SK-N-MC (cell line): ENCODE measurements around the gene TARP.
"Not testable (repeated sequence)": the region's sequence is repeated elsewhere in the genome, so short reads cannot be mapped to it uniquely, and the experiment has no call there.

Experiments
- DNase-seq: peaks from one replicate; pipeline ENCODE4 v3.0.0-alpha.2; 2011; ENCODE audit warnings: low read depth, low spot score
- H3K27ac ChIP-seq: fragments of 200-600 bp; sonication (generic); 2 replicates; pipeline ENCODE4 v1.5.1; 2016; ENCODE audit warnings: mixed run types
- H3K36me3 ChIP-seq: fragments of 200-600 bp; sonication (generic); 2 replicates; pipeline ENCODE4 v1.6.1; 2017; ENCODE audit warnings: antibody characterized with exemption, low read length, mixed read lengths; ENCODE audit not compliant: insufficient read depth
- H3K4me3 ChIP-seq: fragments of 200-600 bp; sonication (generic); 2 replicates; pipeline ENCODE4 v1.5.1; 2016
- H3K9ac ChIP-seq: fragments of 200-600 bp; sonication (generic); 2 replicates; pipeline ENCODE4 v1.8.0; 2017; ENCODE audit warnings: mixed run types, mixed read lengths; ENCODE audit not compliant: insufficient read length
- H3K9me3 ChIP-seq: fragments of 200-600 bp; sonication (generic); 2 replicates; pipeline ENCODE4 v1.6.1; 2017; ENCODE audit warnings: low read depth, mild to moderate bottlenecking, antibody characterized with exemption, low read length, moderate library complexity, mixed read lengths
- EZH2 ChIP-seq: fragments of 200-600 bp; sonication (generic); IDR thresholded peaks from one replicate; pipeline ENCODE4 v1.6.1; 2017; ENCODE audit warnings: antibody characterized with exemption
- FOXP2 ChIP-seq: optimal IDR thresholded peaks from 2 replicates; pipeline ENCODE3; 2011; ENCODE audit warnings: mild to moderate bottlenecking, moderate library complexity; ENCODE audit not compliant: insufficient read depth; ENCODE audit errors: extremely low read length, control extremely low read depth
- POLR2AphosphoS5 ChIP-seq: IDR thresholded peaks from 2 replicates; pipeline ENCODE4 v1.6.1; 2012; ENCODE audit warnings: mild to moderate bottlenecking, low read depth, low read length, borderline replicate concordance

TARP gene

GRCh38 chr7:38264602-38265001 lies 8.8 kb downstream of the TARP start:
- not testable (repeated sequence) for H3K4me3 ChIP-seq, H3K27ac ChIP-seq, H3K9me3 ChIP-seq, H3K9ac ChIP-seq, H3K36me3 ChIP-seq, DNase-seq

GRCh38 chr7:38263274-38263673 lies 10.2 kb downstream of the TARP start:
- H3K36me3 ChIP-seq, H3K9me3 ChIP-seq, H3K9ac ChIP-seq, DNase-seq, H3K27ac ChIP-seq, H3K4me3 ChIP-seq: not testable (repeated sequence)

GRCh38 chr7:38262545-38262944 lies 10.9 kb downstream of the TARP start:
- no peak for DNase-seq
- no peak overlapping the region for H3K9ac ChIP-seq
- H3K4me3 ChIP-seq, result no peak overlapping the region
- no peak overlapping the region for H3K27ac ChIP-seq
- no peaks in the 10 kb centered on the region for H3K36me3 ChIP-seq
- no peaks in the 10 kb centered on the region for H3K9me3 ChIP-seq
- no peak for TF ChIP-seq POLR2AphosphoS5
- no peak for TF ChIP-seq EZH2
- no peak for TF ChIP-seq FOXP2

GRCh38 chr7:38262026-38262425 lies 11.4 kb downstream of the TARP start:
- H3K4me3 ChIP-seq, DNase-seq, H3K9me3 ChIP-seq, H3K9ac ChIP-seq, H3K27ac ChIP-seq, H3K36me3 ChIP-seq: not testable (repeated sequence)

DNA sequence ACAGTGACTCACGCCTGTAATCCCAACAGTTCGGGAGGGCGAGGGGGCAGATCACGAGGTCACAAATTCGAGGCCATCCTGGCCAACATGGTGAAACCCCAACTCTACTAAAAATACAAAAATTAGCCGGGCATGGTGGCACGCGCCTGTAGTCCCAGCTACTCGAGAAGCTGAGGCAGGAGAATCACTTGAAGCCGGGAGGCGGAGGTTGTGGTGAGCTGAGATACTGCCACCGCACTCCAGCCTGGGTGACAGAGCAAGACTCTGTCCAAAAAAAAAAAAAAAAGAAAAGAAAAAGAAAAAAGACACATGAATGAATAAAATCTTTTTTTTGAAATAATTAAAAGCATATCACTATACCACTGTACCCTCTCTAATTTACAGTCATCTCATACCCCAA lies 11.8 kb downstream of the TARP start:
- H3K9ac ChIP-seq, H3K27ac ChIP-seq, DNase-seq, H3K36me3 ChIP-seq, H3K4me3 ChIP-seq, H3K9me3 ChIP-seq: not testable (repeated sequence)

GRCh38 chr7:38259157-38259556 lies 14.3 kb downstream of the TARP start:
- not testable (repeated sequence) for H3K4me3 ChIP-seq, H3K9ac ChIP-seq, H3K36me3 ChIP-seq, H3K27ac ChIP-seq, H3K9me3 ChIP-seq, DNase-seq

DNA sequence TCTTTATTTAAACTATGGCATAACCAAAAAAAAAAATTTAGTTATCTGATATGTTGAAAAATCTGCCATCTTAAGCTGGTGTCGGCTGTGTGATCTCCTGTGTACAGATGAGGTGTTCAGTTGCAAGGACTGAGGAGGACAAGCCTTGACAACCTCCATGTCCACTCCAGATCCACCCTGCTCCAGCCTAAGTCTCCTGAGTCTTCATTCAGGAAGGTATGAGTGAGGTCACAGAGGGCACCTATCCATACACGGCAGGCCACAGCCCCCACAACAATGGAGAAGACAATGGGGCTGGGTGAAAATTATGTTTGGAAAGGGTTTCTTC lies 16.1 kb downstream of the TARP start:
- no peak overlapping the region for H3K27ac ChIP-seq
- no peak for DNase-seq
- no peaks in the 10 kb centered on the region for H3K9me3 ChIP-seq
- no peaks in the 10 kb centered on the region for H3K36me3 ChIP-seq
- no peak overlapping the region for H3K4me3 ChIP-seq
- TF ChIP-seq EZH2, result no peak
- TF ChIP-seq POLR2AphosphoS5, result no peak
- no peak for TF ChIP-seq FOXP2
- H3K9ac ChIP-seq, result no peak overlapping the region

DNA sequence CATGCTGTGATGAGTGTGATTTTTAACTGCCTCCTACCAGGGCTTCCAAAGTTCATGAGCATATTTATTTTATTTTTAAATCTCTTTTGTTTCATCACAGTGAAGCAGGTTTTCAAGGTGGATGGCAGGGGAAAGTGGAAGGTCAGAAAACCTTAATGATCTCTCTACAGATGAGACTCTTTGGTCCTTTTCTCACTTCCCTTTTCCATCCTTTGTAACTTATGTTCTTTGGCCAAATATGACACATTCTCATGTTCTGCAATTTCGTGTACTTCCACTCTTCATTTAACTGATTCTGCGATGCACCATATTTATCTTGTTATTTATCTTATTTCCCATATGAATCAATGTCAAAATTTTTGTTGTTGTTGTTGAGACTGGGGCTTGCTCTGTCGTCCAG lies 23.6 kb downstream of the TARP start:
- H3K9ac ChIP-seq, H3K27ac ChIP-seq, H3K4me3 ChIP-seq, H3K9me3 ChIP-seq, DNase-seq, H3K36me3 ChIP-seq: not testable (repeated sequence)

- H3K27ac ChIP-seq, result no peak overlapping the region
- TF ChIP-seq POLR2AphosphoS5 (no peak), FOXP2 (no peak), EZH2 (no peak)
These were observed 25.3 kb downstream of the TARP start for GRCh38 chr7:38248069-38248567.

DNA sequence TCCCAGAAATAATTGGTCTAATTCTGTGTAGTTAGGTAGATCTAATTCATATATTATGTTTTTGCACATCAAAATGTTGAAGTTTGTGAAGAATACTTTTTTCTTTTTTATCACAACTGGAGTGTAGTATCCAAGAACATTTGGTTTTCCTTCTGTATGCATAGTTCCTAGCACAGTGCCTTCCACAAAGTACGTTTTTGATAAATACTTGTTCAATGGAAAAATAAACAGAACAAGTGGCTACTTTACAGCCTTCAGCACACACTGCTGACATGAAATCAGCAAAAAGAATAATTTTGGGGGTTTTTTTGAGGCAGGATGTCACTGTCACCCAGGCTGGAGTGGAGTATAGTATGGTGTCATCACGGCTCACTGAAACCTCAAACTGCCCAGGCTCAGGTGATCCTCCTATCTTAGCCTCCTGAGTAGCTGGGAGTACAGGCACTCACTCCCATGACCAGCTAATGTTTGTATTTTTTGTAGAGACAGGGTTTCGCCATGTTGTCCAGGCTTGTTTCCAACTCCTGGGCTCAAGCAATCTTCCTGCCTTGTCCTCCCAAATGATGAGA lies 27.9 kb downstream of the TARP start:
- no peak for DNase-seq
- no peak overlapping the region for H3K27ac ChIP-seq
- no peaks in the 10 kb centered on the region for H3K36me3 ChIP-seq
- TF ChIP-seq FOXP2 (no peak), EZH2 (no peak), POLR2AphosphoS5 (no peak)
- H3K9me3 ChIP-seq, result no peaks in the 10 kb centered on the region
- no peak overlapping the region for H3K4me3 ChIP-seq
- no peak overlapping the region for H3K9ac ChIP-seq

More at GRCh38 chr7:38248069-38248567, 25.3 kb downstream of the TARP start:
- Histone ChIP-seq H3K4me3 (no peak overlapping the region), H3K9me3 (no peaks in the 10 kb centered on the region), H3K9ac (no peak overlapping the region), H3K36me3 (no peaks in the 10 kb centered on the region)
- no peak for DNase-seq
